Spleen (tissue), 7 donors: ENCODE measurements around the gene RAP2A.

Source experiments
- POLR2AphosphoS5 ChIP-seq, 3 donors: sonication (generic); formaldehyde crosslinking; IDR thresholded peaks; one replicate each; pipeline ENCODE4 v1.5.1; 2017; ENCODE audit warnings: antibody characterized with exemption in 3 of 3
- TF ChIP-seq, protein P1 (sequence below), 11 experiments: fragments of 200-600 bp in 7 of 11; fragments of 450-650 bp in 4 of 11; sonication (generic) in 4 of 11; IDR thresholded peaks in 8 of 11; conservative IDR thresholded peaks in 3 of 11; 1 replicate in 7 of 11; 2 replicates in 4 of 11; pipeline versions ENCODE4 v1.4.0 to v1.8.0; 2016 to 2021; ENCODE audit warnings: antibody characterized with exemption in 11 of 11, inconsistent platforms in 4 of 11, mild to moderate bottlenecking in 1 of 11
- donor health status: DM: no; HTN: no; CAD: no; lungs with moderate emphysema.
- donor health status: DM: no; HTN: no; CAD: no.
- donor health status: DM: no; HTN: no; CAD: no.

GRCh38 chr13:97477844-97478243 lies 43.9 kb downstream of the RAP2A start:
- TF ChIP-seq POLR2AphosphoS5 (IDR thresholded peaks at IDR 0.05) = no peak
- TF ChIP-seq, protein P1, sequence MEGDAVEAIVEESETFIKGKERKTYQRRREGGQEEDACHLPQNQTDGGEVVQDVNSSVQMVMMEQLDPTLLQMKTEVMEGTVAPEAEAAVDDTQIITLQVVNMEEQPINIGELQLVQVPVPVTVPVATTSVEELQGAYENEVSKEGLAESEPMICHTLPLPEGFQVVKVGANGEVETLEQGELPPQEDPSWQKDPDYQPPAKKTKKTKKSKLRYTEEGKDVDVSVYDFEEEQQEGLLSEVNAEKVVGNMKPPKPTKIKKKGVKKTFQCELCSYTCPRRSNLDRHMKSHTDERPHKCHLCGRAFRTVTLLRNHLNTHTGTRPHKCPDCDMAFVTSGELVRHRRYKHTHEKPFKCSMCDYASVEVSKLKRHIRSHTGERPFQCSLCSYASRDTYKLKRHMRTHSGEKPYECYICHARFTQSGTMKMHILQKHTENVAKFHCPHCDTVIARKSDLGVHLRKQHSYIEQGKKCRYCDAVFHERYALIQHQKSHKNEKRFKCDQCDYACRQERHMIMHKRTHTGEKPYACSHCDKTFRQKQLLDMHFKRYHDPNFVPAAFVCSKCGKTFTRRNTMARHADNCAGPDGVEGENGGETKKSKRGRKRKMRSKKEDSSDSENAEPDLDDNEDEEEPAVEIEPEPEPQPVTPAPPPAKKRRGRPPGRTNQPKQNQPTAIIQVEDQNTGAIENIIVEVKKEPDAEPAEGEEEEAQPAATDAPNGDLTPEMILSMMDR (IDR thresholded peaks at IDR 0.05 in 8 of 11, conservative IDR thresholded peaks at IDR 0.05 in 3 of 11) = no peak
